GM12892 (cell line): ENCODE data around the gene MAPRE3.

ENCODE experiments used
- POLR2A ChIP-seq: IDR thresholded peaks from 2 replicates; pipeline ENCODE4 v1.6.1; 2011; ENCODE audit warnings: low read depth, low read length, control low read depth
- POLR2AphosphoS5 ChIP-seq: IDR thresholded peaks from 2 replicates; pipeline ENCODE4 v1.6.1; 2011; ENCODE audit warnings: low read depth, low read length, control low read depth
- TAF1 ChIP-seq: IDR thresholded peaks from 2 replicates; pipeline ENCODE4 v1.6.1; 2011; ENCODE audit warnings: low read depth, mild to moderate bottlenecking, control low read depth, low read length, borderline replicate concordance

DNA sequence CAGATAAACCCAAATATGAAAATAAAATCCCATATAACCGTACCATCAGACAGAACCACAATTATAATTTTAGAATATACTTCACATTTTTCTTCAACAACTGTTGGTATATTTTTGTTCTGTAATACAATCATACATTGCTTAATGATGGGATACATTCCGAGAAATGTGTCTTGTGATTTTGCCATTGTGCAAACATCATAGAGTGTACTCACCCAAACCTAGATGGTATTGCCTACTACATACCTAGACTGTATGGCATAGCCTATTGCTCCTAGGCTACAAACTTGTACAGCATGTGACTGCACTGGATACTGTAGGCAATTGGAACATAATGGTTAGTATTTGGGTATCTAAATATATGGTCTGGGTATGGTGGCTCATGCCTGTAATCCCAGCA, 30.6 kb downstream of the MAPRE3 start:
- TF ChIP-seq POLR2A, result no peak
- no peak for TF ChIP-seq TAF1
- no peak for TF ChIP-seq POLR2AphosphoS5
